HG03442 (cell line): ENCODE results near the gene MRM1.

ENCODE experiments used
- ATAC-seq: cut with Tn5 transposase; IDR thresholded peaks from one replicate; pipeline ENCODE4 v1.9.1; 2021; ENCODE audit warnings: mild to moderate bottlenecking, moderate library complexity; ENCODE audit not compliant: unreplicated experiment

MRM1 gene, protein sequence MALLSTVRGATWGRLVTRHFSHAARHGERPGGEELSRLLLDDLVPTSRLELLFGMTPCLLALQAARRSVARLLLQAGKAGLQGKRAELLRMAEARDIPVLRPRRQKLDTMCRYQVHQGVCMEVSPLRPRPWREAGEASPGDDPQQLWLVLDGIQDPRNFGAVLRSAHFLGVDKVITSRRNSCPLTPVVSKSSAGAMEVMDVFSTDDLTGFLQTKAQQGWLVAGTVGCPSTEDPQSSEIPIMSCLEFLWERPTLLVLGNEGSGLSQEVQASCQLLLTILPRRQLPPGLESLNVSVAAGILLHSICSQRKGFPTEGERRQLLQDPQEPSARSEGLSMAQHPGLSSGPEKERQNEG

DNA sequence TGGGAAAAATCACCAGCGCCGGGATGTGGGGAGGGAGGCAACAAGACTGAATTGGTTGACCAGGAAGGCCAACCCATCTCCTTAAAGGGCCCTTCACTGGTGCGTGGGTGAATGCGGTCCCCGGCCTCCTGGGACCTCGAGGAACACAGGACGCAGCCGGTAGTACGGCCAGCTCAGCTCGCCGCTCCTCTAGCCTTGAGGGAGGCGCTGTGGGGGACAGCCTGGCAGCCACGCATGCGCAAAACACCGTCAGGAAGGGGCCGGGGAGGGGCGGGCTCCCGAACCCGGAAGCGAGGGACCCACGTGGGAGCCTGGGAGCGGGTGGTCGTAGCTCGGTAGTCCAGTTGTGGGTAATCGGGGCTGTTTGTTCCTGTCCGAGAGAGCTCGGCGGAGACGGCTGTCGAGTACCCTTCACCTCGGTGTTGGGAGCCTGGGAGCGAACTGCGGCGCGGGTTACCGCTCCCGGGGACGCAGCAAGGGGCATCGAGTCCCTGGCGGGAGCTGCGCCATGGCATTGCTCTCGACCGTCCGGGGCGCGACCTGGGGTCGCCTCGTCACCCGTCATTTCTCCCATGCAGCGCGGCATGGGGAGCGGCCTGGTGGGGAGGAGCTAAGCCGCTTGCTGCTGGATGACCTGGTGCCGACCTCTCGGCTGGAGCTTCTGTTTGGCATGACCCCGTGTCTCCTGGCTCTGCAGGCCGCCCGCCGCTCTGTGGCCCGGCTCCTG, at the start of gene MRM1:
MRM1 (plus strand) TSS at position 281 of the 727 bp plus-strand sequence; CDS start at position 509, 228 bp downstream.
- ATAC-seq = peak; percentile 83

DNA sequence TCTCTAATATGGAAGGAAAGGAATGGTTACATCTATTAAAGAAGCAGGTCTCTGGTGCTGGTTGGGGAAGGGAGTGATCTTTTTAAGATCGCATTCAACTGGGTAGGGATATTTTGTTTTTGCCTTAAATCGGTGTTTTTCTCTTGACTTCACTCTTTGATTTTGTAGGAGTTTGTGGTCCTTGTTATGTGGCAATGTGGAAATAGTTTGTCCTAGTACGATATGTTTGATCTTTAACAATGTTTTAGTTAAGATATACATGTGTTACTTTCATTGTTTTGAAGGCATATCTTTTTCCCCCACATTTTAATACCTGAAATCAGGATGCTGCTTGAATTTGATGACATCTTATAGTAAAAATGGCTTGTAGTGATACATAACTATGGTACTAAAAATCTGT, 47.9 kb upstream of the MRM1 start:
- no peak for ATAC-seq

DNA sequence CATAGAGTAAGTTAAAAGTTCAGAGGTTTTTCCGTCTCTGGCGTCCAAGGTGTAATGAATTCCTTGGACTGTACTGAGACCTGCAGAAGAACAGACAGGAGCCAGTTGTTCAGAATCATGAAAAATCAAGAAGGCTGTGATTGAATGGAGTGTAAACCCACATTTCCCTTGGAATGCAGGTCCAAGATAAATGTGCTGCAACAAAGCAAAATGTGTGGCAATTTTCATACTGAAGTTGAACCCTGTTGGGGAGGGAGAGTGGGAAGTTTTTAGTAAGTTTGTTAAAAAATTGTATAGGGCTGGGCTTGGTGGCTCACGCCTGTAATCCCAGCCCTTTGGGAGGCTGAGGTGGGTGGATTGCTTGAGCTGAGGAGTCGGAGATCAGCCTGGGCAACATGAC, 35.3 kb upstream of the MRM1 start:
- no peak for ATAC-seq

DNA sequence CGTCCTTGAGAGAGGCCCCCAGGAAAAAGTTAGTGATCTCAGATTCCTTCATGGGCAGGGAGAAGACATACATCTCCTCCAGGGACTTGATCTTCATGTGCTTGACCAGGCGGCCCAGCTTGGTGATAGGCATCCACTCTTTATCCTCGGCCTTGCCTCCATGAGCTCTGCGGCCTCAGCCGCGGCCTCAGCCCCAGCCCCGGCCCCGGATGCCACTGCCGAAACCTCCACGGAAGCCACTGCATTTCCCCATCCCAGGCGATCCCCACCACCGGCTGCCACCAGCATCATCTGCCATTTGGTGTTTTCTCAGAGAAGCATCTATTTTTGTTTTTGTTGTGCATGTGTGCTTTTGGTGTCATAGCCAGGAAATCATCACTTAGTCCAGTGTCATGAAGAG, 26.4 kb upstream of the MRM1 start:
- ATAC-seq = no peak

DNA sequence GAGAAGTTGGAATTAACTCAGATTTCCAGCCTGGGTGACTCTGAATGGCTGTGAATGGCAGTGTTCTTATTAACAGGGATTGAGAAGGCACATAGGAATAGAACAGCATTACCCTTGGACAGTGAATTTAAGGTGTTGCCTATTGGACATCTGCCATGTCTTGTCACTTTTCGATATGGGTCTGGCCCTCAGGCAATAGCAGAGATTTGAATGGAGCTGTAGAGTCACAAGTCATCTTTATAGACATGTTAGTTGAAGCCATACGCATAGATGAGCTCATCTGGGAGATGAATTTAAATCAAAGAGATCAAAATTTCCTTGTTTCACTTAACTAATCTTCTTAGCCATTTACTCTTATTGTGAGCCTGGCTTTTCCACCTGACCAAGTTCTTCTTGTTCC, 24.6 kb upstream of the MRM1 start:
- ATAC-seq = no peak

DNA sequence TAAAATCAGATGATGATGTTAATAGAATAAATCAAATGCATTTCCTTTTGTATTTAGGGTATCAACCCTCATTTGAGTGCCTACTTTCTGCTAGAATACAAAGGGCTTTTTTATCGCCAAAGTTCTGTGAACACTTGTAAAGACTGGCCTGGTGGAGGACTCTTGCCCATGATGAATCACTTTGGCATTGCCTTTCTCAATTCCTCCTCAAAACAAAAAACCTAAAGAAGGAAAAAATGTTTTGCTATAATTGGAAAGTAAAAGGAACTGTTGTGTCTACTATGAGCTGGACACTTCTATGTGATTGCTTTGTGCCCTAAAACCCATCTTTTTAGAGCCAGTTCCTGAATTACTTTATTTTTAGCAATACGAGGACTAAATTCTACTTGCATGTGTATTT, 22.7 kb upstream of the MRM1 start:
- ATAC-seq = no peak

DNA sequence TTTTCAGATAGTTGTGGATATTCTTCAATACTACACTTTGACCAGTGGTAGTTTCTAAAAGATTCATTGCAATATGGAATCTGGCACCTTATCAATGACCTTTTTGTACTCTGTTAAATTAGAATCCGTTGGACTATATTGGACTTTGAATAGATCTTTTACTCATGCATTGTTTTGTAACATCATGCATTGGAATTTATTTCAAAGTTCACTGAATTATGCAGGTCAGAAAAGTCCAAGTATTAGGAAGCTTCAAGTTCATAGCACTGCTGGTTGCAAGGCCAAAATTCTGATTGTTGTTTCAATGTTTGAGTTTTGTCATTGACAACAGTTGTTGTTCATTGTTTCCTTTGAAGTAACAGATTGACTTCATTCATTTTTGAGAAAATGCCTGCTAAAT, 17.6 kb upstream of the MRM1 start:
- ATAC-seq = no peak

DNA sequence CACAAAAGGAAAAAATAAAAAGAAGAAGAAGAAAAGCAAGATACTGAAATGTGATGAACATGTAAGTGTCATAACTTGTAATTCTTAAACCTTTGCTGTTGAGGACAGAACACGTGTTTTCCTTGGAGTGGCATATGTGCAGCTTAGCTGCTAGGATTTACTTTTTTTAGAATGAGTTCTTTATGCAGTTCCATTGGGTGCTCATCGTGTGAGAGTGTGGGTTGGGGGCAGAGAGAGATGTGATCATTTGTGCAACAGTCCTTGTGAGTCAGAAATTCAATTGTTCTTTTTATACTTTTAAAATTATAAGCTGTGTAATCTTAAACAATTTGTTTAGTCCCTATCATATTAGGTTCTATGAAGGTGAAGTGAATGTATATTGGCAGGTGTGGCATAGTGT, 15.2 kb upstream of the MRM1 start:
- no peak for ATAC-seq

DNA sequence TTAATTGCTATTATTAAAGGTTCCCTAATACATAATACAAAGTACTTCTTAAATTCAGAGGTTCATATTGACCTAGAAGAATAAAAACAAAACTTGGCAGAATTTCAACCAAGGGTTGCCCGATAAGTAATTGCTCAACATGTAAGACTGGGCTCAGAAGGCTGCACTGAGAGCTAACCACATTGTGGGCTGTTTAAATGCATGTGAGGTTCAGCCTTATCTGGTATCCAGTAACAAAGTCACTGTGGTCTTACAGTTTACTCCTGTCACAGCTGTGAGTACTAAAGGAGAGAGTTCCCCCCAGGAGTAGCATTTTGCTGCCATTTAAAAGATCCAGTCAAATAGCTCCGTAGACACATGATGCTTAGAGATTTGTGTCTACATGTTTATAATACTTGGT, 11.3 kb upstream of the MRM1 start:
- no peak for ATAC-seq

DNA sequence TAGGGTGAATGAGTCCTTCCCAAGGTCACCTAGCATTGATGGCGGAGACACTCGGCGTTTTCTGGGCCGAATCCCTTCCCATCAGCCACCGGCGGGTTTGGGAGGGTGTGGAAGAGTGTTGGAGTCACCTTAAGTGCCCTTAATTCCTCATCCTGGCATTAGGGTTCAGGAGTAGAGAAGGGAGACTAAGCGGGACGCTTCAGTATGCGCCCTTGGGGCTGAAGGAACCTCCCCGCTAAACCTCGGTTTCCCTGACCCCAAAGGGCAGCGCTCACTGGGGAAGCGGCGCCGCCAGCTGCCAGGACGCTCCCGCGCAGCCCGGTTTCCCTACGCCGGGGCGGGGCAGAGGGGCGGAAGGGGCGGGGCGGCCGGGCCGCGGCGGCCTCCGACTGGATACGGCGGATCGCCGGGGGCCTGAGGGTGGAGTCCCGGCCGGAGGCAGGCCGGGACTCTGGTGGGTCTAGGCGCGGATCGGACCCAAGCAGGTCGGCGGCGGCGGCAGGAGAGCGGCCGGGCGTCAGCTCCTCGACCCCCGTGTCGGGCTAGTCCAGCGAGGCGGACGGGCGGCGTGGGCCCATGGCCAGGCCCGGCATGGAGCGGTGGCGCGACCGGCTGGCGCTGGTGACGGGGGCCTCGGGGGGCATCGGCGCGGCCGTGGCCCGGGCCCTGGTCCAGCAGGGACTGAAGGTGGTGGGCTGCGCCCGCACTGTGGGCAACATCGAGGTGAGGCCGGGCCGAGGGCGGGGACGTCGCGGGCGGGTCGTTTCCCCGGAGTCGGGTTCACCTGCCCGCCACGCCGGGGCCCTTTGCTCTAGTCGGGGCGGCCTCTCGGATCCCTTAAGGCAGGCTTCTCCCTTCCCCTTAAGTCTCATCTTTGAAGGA, 9.7 kb upstream of the MRM1 start, which contains the start of gene DHRS11:
DHRS11 (plus strand) TSS at position 446 of the 882 bp plus-strand sequence; CDS start at position 577, 131 bp downstream.
- peak; percentile 75 for ATAC-seq

DNA sequence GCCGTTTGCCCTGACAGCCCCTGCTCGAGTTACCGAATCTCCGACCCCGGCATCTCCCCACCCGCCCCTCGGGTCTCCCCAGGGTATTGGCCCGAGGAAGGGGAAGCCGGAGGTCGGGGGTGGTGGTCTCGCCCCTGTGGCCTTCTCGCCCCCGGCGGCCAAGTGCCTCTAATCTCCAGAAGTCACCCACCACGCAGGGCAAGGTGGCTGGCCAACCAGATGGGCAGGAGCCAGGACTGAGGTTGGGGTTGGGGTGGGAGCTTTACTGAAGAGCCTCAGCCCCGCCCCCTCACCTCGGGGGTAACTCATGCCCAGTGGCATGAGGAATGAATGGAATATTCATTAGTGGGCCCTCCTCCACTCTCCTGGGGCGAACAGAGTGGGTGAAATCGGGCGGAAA, 9.1 kb upstream of the MRM1 start:
- ATAC-seq = no peak

DNA sequence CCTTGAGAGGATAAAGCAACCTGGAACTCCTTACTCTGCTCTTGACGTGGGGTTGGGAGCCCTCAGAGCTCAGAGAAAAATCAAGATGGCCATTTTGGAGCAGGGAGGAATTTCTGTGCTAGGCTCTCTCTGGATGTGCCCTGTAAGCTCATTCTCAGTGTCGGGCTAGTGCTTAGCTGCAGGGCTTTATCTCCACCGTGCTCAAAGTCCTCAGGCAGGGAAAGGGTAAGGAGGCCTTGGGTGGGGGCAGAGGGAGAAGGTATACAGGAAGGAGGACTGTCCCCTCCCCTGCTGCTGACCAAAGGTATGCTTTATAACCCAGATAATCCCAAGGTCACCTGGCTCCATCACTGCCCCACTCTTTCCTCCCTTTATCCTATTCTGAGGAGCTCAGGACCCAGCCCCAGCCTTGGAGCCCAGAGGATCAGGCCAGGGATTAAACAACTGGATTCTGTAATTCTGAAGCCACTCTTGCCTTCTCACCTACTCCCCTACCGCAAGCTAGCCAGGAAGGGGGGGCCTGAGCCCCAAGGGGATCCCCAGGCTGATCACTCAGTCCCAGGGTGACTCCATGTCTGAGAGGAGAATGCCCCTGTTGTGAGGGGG, 8.6 kb upstream of the MRM1 start:
- ATAC-seq = no peak

DNA sequence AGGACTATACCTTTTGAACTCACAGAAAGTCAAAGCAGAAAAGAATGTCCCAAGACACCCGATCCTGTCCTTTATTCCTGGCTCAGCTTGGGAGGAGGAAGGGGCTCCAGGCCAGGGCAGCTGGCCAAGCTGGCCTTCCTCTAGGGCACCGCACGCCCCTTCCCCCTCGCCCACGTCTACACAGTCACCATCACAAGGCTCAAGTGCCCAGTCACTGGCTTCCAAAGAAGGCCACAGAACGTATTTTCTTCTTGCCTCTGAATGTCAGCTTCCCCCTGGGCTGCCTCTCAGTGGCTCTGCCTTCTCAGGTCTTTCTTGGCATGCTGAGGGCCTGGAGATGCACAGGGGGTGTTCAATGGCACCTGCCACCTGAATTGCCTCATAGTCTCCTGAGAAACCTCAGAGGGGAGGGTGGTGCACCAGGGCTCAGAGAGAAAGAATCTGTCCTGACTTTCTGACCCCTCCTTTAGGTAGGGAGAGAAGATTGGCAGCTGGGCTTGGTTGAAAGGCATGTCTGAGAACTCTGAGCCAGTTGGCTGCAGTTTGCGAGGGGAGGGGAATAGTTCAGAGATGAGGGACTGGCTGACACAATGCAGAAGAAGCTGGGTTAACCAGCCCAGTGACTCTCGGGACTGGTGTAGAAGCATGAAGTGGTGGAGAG, 7.6 kb upstream of the MRM1 start:
- no peak for ATAC-seq

DNA sequence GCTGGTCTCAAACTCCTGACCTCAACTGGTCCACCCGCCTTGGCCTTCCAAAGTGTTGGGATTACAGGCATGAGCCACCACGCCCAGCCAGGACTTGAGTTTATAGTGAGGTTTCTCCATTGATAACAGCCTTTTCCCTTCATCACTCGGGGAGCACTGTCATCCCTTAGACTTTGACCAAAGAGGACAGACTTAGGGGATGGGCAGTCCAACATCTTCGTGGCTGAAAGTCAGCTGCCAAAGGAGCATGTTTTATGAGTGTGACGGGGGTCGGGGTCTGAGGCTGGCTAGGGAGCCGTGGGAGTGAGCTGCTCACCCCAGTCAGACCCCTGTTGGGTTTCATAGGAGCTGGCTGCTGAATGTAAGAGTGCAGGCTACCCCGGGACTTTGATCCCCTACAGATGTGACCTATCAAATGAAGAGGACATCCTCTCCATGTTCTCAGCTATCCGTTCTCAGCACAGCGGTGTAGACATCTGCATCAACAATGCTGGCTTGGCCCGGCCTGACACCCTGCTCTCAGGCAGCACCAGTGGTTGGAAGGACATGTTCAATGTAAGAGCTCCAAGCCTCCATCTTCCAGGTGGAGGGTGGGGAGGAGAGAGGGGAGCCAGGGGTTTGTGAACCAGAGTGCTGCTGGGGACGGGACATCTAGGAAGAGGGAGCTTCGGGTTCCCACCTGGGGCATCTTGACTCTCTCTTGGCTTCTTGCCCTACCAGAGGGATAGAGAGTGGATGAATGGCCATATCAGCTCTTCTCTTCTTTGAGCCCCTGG, 6.6 kb upstream of the MRM1 start:
- no peak for ATAC-seq

DNA sequence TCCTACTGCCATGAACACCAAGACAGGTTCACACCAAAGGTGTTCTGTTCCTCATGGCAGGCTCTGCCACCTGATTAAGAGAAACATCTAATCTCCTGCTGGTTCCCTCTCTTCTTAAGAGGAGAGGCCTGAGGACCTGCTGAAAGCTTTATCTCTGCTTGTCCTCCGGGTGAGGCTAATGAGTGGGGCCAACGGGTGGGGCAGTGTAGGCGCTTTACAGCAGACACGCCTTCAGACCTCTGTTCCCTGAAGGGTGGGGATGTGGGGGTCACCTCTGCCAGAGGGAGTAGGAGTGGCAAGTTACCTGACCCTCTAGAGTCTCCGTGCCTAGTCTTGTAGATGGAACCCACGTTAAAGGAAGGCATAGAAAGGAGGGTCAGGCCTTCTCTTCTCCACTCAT, 4.2 kb upstream of the MRM1 start:
- ATAC-seq = no peak

DNA sequence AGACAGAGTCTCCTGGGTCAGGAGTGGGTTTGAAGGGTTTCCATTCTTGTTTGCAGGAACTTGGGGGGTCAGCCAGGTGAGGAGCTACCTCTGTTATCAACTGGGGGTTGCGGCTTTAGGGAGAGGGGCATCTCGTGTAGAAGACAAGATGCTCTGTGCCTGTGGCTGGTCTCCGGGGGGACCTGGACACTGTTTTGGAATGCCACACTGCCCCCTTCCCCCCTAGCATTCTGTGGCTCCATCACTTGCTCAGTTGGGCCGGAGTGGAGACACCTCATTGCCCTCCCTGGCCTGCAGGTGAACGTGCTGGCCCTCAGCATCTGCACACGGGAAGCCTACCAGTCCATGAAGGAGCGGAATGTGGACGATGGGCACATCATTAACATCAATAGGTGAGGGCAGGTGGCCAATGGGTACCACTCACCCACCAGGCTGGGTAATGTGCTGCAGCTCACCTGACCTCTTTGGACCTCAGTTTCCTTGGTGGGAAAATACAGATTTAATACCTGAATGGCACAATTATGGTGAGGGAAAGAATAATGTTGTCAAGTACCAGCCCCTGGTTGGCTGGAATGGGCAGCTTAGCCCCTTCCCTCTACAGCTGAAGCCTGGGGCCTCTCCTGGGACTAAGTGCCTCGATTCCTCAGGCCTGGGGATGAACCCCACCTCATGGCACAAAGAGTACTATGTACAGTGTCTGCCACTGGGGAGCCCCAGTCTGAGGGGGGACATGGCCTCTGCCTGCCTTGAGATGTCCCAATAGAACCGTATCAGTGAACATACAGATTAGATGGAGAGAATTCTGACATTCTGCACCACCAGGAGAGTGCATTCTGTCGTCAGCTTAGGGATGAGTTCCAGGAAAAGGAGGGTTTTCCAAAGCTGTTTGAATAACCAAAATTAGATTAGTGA, 3.3 kb upstream of the MRM1 start:
- ATAC-seq = no peak

DNA sequence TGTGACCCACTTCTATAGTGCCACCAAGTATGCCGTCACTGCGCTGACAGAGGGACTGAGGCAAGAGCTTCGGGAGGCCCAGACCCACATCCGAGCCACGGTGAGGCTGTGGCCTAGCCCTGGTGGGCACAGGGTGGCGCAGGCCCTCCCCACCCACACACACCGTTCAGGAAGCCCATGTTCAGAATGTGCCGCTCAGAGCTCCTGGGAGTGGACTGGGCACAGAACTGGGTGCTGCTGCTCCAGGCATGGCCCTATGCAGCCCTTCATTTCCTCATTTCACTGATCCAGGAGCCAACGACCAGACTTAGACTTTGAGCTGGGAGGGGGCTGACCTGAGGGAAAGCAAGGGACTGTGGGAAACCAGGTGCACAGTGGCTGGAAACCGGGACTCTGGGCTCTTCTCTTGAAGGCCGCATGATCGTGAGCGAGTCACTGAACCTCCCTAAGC, 2.4 kb upstream of the MRM1 start:
- ATAC-seq = no peak

DNA sequence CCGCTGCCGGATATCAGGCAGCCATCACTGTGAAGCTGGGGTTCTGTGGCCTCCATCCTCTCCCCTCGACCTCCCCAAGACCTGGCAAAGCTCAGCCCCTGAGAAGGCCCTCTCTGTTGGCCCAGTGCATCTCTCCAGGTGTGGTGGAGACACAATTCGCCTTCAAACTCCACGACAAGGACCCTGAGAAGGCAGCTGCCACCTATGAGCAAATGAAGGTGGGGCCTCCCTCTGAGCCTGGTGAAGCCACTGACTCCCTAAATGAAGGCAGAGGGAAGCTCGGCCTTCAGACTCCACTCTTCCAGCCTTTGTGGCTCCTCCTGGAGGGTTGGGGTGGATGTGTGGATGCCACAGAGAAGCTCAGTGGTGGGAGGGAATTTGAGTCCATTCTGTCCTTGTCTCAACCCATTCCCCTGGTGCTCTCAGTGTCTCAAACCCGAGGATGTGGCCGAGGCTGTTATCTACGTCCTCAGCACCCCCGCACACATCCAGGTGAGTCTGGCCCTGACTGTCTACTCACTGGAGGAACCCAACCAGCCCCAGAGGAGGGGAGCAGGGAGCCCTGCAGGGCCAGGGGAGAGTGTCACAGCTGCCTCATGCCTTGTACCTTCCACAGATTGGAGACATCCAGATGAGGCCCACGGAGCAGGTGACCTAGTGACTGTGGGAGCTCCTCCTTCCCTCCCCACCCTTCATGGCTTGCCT, 1.7 kb upstream of the MRM1 start:
- no peak for ATAC-seq
